ENCODE data around the gene CFAP69.
A peak's percentile ranks its signal among the peaks of the same experiment; 100 is the strongest.

CFAP69 gene, protein sequence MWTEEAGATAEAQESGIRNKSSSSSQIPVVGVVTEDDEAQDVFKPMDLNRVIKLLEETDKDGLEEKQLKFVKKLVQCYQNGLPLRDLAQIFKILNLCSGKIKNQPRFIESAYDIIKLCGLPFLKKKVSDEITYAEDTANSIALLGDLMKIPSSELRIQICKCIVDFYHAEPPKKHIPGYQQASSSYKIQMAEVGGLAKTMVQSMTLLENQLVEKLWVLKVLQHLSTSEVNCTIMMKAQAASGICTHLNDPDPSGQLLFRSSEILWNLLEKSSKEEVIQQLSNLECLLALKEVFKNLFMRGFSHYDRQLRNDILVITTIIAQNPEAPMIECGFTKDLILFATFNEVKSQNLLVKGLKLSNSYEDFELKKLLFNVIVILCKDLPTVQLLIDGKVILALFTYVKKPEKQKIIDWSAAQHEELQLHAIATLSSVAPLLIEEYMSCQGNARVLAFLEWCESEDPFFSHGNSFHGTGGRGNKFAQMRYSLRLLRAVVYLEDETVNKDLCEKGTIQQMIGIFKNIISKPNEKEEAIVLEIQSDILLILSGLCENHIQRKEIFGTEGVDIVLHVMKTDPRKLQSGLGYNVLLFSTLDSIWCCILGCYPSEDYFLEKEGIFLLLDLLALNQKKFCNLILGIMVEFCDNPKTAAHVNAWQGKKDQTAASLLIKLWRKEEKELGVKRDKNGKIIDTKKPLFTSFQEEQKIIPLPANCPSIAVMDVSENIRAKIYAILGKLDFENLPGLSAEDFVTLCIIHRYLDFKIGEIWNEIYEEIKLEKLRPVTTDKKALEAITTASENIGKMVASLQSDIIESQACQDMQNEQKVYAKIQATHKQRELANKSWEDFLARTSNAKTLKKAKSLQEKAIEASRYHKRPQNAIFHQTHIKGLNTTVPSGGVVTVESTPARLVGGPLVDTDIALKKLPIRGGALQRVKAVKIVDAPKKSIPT

DNA sequence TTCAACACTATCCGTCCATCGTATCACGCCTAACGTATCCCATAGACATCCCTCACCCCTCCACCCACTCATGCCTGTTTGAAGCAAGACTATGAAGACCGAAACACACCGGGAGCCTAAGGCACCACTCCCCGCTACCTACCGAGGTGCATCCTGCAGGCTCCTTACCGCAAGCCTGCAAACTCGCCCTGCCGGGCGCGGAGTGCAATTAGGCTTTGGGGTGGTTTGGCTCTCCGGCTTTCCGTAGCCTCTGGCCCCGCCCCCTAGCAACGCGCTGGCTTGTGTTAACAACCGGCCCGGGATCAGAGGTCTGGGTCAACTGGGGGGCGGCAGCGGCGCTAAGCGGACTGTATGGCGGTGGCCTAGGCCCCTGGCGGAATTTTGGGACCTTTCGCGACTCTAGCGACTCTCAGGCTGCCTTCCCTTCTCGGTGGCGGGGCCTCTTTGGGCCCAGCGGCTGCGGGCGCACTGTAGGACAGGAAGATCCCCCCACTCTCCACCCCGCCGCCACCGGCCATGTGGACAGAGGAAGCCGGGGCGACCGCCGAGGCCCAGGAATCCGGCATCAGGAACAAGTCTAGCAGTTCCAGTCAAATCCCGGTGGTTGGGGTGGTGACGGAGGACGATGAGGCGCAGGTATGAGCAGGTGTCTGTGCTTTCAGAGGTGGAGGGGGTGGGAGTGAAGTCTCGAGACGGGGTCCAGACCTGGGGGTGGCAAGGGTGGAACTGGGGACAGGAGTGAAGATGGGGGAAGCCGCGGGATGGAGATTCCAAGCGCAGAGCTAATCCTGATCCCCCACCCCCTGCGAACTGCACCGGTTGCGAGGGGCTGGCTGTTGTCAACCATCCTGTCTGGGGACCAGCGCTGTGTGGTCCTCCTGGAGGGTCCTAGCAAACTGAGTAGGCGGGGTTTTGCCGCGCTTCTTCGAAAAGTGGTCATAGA lies at the start of gene CFAP69:
TSS of gene CFAP69 (plus strand) at position 266 of the 943 bp plus-strand sequence. CDS start at position 517, 251 bp downstream.
- peak; percentile 52 for DNase-seq (ENCODE audit: low read depth)

DNA sequence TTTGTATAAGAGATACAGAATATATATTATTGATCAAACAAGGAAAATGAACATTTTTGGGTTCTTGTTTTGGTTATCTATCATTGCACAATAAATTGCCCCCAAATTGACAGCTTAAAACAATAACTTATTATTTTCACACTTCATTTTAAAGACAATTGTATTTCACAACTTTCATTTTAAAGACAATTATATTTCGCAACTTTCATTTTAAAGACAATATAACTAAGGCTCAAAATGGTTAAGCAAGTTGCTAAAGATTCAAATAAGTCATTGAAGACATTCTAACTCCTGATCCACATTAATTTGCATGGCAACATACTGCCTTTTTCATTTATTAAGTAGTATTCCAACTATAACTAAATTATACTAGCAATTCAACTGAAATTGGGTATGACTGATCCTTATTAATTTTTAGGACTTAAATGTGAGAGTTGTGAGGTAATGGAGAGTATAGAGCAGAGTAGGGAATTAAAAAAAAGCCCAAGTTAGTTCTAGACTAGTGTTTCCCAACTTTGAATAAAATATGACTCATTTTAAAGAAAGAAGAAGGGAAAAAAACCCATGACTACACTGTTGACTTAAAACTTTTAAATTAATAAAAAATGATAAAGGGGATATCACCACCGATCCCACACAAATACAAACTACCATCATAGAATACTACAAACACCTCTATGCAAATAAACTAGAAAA lies 43.3 kb upstream of the CFAP69 start:
- DNase-seq (ENCODE audit: low read depth) = no peak

DNA sequence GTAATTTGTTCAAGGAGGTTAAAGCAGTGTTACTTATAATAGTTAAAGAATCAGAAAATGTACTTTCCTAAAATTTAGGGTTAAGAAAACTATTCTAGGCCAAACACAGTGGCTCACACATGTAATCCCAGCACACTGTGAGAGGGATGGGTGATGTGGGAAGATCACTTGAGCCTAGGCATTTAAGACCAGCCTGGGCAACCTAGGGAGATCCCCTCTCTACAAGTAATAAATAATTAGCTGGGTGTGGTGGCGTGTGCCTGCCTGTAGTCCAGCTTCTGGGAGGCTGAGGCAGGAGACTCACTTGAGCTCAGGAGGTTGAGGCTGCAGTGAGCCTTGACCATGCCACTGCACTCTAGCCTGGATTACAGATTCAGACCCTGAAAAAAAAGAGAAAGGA lies 37.0 kb upstream of the CFAP69 start:
- no peak for DNase-seq (ENCODE audit: low read depth)

DNA sequence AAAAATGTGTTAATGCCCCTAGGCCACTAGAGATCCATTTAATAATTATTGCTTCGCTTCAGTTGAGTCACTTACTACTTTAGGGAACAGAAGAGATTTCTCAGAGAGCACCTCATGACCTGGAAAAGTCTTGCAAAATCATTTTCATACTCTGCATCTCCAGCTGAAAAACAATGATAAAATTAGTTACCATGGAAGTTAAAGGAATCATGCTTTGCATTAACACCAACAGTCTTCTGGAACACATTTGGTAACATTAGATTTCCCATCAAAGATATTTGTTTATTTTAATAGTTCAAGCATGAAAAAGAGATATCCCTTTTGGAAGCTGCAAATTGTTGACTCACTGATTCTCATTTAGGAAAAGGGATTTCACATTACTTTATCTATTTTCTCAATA lies 35.2 kb upstream of the CFAP69 start:
- DNase-seq (ENCODE audit: low read depth) = no peak

DNA sequence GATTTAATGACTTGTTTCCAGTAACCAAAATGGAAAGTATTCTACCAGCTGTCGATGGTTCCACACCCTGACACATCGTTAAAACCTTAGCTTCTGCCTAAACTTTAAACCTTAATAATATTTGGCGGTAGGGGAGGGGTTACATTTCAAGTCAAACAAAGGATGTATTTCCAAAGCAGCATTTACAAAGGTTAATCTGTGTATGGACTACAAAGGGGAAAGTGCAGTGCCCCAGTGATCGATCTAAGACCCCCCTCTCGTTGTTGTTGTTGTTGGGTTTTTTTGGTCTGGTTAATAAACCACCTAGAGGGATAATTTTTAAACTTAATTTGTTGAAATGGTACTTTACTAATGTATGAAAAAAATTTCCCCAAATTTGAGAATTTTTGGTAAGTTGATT lies 34.5 kb upstream of the CFAP69 start:
- DNase-seq (ENCODE audit: low read depth) = no peak

DNA sequence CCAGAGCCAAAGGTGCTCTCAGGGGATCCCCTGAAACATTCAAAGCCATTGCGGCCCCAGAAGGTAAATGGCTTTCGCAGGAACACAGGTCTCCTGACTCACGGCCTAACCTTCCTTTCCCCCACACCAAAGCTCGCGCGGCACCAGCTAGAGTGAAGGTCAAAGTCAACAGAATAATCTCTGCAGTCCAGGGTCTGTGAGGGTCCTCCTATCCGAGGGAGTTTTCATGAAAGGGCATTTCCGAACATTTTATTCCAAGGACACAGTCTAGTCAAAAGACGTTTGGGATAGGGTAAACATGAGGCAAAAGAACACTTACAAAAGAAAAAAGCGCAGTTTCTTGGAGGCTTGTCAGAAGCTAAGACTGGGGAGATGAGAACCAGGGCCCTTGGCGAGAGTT lies 34.0 kb upstream of the CFAP69 start:
- DNase-seq (ENCODE audit: low read depth) = no peak

DNA sequence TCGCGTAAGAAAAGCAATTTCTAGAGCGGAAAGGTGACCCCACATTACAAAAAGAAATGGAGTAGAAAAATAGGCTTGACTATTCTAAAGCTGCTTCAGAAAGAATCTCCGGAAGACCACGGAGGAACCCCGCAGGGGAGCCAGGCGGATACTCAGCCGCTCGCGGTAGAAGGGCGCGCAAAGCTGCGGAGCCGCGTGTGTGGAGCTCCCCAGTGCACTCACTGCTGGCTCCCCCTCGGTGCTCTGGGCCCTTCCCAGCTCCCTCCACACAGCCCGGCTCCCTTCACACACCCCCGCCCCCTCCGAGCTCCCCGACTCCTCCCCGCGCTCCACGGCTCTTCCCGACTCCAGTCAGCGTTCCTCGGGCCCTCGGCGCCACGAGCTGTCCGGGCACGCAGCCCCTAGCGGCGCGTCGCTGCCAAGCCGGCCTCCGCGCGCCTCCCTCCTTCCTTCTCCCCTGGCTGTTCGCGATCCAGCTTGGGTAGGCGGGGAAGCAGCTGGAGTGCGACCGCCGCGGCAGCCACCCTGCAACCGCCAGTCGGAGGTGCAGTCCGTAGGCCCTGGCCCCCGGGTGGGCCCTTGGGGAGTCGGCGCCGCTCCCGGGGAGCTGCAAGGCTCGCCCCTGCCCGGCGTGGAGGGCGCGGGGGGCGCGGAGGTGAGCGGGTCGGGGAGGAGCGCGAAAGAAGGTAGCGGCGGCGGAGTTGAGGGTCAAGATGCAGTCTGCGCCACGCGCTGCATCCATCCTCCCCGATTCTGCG lies 33.4 kb upstream of the CFAP69 start, which contains the start of gene STEAP2:
TSS of gene STEAP2 (plus strand) at position 350 of the 758 bp plus-strand sequence. CDS start 13,343 bp downstream, outside the sequence.
- DNase-seq (ENCODE audit: low read depth) = peak; percentile 64

DNA sequence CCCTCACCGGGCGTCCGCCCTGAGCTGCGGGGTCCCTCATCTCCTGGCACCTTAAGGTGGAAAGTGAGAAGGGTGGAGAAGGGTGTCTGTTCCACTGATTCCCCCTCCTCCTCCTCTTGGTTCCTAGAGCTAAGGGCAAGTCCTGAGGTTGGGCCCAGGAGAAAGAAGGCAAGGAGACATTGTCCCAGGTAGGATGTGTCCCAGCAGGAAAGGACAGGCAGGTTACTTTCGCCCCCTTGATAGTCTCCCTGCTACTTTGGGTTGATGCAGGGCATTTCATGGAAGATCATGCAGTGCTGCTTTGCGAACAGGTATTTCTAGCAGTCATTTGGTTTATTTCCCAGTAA lies 32.9 kb upstream of the CFAP69 start:
- DNase-seq (ENCODE audit: low read depth) = no peak

DNA sequence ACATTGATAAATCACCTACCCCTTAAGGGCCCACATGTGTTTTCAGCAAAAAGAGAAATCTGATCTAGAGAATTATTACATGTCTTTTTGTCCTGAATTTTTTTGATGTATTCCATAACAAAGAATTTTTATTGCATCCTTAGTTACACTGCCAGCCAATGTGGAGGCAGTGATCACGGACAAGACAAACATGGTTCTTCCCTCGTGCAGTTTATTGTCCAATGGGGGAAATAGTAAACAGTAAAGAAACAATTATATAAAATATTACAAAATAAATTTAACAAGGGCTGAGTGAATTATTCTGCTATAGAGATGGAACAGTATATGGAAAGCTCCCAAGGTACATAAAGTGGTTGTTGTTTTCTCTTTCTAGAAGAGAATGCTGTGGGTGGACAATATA lies 31.5 kb upstream of the CFAP69 start:
- no peak for DNase-seq (ENCODE audit: low read depth)

DNA sequence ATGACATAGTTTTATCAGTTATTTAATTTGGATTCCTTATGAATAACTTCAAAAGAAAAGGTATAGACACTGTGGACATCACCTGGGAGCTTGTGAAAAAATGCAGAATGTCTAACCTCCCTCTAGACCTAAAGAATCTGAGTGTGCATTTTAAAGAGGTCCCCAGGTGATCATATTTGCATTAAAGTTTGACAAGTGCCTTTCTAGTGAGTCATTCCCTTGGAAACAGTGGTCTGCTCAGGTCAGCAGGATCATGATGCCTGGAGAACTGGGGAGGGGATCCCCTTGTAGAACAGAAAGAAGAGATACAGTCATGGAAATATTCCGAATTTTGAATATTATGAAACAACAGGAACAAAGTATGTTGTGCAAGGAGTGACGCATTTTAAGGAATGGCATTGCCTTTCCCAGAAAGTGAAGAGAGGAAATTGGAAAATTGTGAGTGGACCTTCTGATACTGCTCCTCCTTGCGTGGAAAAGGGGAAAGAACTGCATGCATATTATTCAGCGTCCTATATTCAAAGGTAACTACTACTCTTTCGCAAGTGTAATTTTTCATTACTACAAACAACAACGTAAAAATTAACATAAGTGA lies 28.8 kb upstream of the CFAP69 start:
- no peak for DNase-seq (ENCODE audit: low read depth)

DNA sequence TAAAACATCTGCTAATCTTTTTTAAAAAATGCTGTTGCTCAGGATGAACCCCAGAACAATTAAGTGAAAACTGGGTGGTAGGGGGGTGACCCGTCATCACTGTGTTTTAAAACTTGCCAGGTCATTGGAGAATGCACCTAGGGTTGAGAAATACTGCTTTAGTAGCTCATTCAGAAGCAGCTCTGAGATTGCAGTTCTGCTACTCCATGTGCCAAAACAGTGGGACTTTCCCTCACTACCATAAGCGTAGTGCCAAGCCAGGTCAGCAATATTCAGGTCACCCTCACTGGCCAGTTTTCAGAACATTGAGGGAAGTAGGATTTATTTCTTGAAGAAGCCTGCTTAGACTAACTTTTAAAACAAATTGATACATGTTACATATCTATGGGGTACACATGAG lies 28.2 kb upstream of the CFAP69 start:
- DNase-seq (ENCODE audit: low read depth) = no peak

DNA sequence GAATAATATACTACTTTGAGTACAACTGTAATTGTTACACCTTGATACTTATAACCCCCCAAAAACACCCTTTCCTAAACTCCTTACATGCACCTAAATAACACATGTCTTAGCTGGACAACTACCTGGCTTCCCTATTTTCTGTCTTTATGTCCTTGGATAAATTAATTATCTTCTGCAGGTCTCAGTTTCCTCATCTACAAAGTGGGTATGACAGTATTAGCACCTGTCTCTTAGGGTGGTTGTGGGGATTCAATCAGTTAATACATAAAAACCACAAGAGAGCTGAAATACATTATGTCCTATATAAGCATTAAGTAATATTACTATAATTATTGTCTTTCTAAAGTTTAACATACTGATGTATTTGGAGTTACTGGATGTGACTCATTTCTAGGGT lies 22.6 kb upstream of the CFAP69 start:
- no peak for DNase-seq (ENCODE audit: low read depth)

DNA sequence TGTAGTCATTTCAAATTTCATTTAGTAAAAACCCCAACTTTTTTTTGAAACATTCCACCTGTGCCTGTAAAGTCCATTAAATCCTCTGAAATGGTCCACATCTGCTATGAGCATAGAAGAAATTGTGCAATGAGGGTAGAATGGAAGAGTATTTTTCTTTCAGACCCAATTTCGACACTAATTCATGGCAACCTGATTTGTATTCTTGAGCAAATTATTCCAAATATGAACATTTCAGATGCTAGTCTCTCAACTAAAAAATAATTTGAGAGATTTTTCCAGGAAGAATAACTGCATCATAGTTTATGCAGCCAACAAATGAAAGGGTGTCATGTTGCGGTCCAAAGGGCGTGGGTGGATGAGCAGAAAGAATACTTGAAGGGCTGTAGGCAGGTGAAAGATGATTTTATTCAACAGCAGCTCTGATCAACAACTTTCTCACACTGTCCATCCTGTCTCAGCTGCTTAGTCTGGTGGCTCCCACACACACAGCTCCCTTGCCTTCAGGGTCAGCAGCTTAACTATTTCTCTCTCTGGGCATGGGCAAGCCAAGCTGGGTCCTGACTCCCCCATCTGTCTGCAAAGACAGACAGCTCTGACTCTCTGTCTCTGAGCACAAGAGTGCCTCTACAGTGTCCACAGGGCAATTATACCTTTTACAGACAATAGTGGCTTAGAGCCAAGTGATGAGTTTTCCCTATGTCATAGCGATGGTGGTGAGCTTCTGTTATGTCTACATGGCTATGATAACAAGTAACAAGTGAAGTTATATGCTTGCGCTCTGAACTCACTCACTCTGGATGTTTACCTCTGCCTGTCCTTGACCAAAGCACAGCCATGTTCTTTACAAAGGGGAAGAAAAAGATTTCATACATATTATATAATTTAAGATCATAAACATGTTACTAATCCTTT lies 21.9 kb upstream of the CFAP69 start:
- DNase-seq (ENCODE audit: low read depth) = no peak

DNA sequence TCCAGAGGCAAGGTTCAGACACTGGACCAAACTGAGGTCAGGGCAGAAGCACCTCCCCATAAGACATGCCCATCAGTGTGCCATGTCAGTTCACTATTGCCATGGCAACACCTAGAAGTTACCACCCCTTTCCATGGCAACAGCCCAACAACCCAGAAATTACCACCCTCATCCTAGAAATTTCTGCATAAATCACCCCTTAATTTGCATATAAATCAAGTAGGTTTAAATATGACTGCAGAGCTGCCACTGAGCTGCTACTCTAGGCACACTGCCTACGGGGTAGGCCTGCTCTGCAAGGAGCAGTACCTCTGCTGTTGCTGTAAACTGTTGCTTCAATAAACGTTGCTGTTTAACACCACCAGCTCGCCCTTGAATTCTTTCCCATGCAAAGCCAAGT lies 20.8 kb upstream of the CFAP69 start:
- DNase-seq (ENCODE audit: low read depth) = no peak

DNA sequence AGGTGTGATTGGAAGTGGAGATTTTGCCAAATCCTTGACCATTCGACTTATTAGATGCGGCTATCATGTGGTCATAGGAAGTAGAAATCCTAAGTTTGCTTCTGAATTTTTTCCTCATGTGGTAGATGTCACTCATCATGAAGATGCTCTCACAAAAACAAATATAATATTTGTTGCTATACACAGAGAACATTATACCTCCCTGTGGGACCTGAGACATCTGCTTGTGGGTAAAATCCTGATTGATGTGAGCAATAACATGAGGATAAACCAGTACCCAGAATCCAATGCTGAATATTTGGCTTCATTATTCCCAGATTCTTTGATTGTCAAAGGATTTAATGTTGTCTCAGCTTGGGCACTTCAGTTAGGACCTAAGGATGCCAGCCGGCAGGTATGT lies 19.8 kb upstream of the CFAP69 start:
- DNase-seq (ENCODE audit: low read depth) = no peak

DNA sequence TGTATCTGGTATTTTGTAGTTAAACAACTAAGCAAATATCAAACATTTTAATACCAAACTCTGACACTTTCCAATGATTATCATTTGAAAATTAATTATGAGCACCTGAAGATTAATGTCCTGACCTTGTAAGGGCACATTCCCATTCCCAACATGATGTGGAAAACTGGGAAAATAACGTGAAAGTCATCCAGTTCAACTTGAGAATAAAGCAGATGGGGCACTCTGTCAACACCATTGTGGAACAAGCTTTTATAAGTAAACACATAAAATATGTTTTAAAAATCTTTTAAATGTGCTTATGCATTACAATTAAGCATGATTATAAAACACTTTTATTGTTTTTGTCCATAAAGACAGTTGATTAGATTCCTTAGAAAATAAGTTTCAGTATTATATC lies 19.4 kb upstream of the CFAP69 start:
- DNase-seq (ENCODE audit: low read depth) = no peak

DNA sequence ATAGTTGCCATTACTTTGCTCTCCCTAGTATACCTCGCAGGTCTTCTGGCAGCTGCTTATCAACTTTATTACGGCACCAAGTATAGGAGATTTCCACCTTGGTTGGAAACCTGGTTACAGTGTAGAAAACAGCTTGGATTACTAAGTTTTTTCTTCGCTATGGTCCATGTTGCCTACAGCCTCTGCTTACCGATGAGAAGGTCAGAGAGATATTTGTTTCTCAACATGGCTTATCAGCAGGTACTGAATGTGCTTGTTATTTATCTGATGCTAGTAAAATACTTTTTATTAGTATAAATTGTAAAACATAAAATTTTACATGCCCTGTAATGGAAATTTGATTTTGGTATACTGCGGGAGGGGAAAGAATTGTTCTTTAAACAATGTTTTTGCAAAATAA lies 17.7 kb upstream of the CFAP69 start:
- DNase-seq (ENCODE audit: low read depth) = no peak

DNA sequence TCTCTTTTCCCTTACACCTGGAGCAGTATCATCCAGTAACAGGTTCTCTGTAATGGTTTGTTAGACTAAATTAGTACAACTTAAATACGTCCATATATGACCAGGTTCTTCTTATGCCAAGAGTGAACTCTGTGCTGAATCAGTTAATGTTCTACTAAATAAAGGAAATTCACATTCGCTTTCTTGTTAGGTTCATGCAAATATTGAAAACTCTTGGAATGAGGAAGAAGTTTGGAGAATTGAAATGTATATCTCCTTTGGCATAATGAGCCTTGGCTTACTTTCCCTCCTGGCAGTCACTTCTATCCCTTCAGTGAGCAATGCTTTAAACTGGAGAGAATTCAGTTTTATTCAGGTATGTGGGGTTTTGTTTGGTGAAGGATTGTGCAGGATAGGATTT lies 15.3 kb upstream of the CFAP69 start:
- DNase-seq (ENCODE audit: low read depth) = no peak

DNA sequence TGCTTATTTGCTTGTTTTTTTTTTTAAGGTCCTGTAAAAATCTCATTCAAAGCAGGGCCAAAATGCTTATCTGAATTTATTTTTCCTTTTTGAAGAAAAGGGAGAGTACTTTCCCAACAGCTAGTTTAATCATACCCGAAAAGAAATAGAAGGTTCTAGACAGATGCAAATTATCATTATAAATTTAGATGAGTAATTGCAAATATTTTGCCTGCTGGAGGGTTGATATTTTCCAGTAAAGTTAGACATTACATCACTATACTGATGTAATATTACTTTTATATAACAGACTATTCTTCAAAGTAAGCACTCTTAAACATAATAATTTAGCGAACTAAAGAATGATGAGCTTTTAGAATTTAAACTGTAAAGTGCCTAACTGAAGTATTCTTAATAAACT lies 14.1 kb upstream of the CFAP69 start:
- no peak for DNase-seq (ENCODE audit: low read depth)
